HG03469 (cell line): Measurements from ENCODE around the gene ZNF692.
A peak's percentile ranks its signal among the peaks of the same experiment; 100 is the strongest.

Experiments used
- ATAC-seq: cut with Tn5 transposase; IDR thresholded peaks from one replicate; pipeline ENCODE4 v1.9.1; 2021; ENCODE audit warnings: mild to moderate bottlenecking, moderate library complexity, moderate number of reproducible peaks; ENCODE audit not compliant: unreplicated experiment

Gene ZNF692

GRCh38 chr1:248825573-248825908 lies 33.3 kb downstream of the ZNF692 start:
- no peak for ATAC-seq

GRCh38 chr1:248825136-248825535 lies 33.7 kb downstream of the ZNF692 start:
- ATAC-seq, result no peak

GRCh38 chr1:248824701-248825100 lies 34.2 kb downstream of the ZNF692 start:
- no peak for ATAC-seq

- ATAC-seq, result no peak
Measured at GRCh38 chr1:248824301-248824700, 34.6 kb downstream of the ZNF692 start.

GRCh38 chr1:248823517-248824001 lies 35.3 kb downstream of the ZNF692 start:
- no peak for ATAC-seq

GRCh38 chr1:248822148-248823032 lies 36.5 kb downstream of the ZNF692 start:
- ATAC-seq, result peak; percentile 32

- ATAC-seq, result no peak
Measured at GRCh38 chr1:248821641-248822040, 37.2 kb downstream of the ZNF692 start.

GRCh38 chr1:248821101-248821500 lies 37.8 kb downstream of the ZNF692 start:
- no peak for ATAC-seq

GRCh38 chr1:248820041-248820585 lies 38.8 kb downstream of the ZNF692 start:
- no peak for ATAC-seq

- ATAC-seq, result peak; percentile 44
Measured at GRCh38 chr1:248818505-248819374, 40.1 kb downstream of the ZNF692 start.

- no peak for ATAC-seq
Measured at GRCh38 chr1:248817065-248817464, 41.8 kb downstream of the ZNF692 start.

GRCh38 chr1:248816042-248816851 lies 42.6 kb downstream of the ZNF692 start:
- no peak for ATAC-seq

- ATAC-seq, result no peak
Measured at GRCh38 chr1:248815407-248816034, 43.4 kb downstream of the ZNF692 start.

- ATAC-seq, result no peak
Measured at GRCh38 chr1:248814351-248814750, 44.5 kb downstream of the ZNF692 start.

GRCh38 chr1:248813546-248813945 lies 45.3 kb downstream of the ZNF692 start:
- ATAC-seq, result no peak

GRCh38 chr1:248812736-248813425 lies 46.0 kb downstream of the ZNF692 start:
- no peak for ATAC-seq

- ATAC-seq, result no peak
Measured at GRCh38 chr1:248811514-248812490, 47.1 kb downstream of the ZNF692 start.
